Measurements from ENCODE around the gene SMURF2.

Gene SMURF2

DNA sequence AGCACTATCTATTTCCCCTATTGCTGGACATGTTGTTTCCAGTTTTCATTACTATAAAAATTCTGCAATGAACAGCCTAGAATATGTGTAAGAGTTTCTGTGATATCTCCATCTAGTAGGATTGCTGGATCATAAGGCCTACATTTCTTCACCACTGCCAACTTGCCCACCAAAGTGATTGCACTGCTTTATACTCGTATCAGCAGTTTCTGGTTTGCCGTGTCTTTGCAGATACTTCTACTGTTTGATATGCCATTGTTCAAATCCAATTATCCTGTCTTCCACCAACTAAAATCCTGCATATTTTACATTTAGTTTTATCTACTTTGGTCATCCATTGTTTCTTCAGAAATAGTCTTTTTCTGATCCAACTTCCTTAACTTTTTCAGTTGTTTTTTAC, 134.2 kb downstream of the SMURF2 start:
- no peak overlapping the region for H3K4me3 ChIP-seq (ENCODE audit: low read length)
- peaks cover 100% of the 10 kb centered on the region for H3K36me3 ChIP-seq (ENCODE audit: insufficient read depth, low read depth, low read length)
- no peaks in the 10 kb centered on the region for H3K27me3 ChIP-seq (ENCODE audit: insufficient read depth, low read length)
- no peaks in the 10 kb centered on the region for H3K9me3 ChIP-seq (ENCODE audit: insufficient read depth, low read depth, low read length)
- H3K4me1 ChIP-seq (ENCODE audit: insufficient read depth, low read length) = no peaks in the 10 kb centered on the region
- no peak overlapping the region for H3K9ac ChIP-seq (ENCODE audit: low read depth, low read length)
- no peak overlapping the region for H3K27ac ChIP-seq (ENCODE audit: low read length)

DNA sequence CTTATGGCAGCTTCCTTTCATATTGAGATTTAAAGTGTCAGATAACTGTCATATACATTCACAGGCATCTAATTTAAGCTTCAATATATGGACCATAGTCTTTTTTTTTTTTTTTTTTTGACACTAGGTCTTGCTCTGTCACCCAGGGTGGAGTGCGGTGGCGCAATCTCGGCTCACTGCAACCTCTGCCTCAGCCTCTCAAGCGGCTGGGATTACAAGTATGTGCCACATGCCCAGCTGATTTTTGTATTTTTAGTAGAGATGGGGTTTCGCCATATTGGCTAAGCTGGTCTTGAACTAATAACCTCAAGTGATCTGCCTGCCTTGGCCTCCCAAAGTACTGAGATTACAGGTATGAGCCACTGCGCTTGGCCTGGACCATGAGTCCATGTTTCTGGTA, 141.7 kb downstream of the SMURF2 start:
- Histone ChIP-seq H3K9me3 (ENCODE audit: insufficient read depth, low read depth, low read length) (no peaks in the 10 kb centered on the region), H3K36me3 (ENCODE audit: insufficient read depth, low read depth, low read length) (peaks cover 98% of the 10 kb centered on the region), H3K4me3 (ENCODE audit: low read length) (no peak overlapping the region), H3K27me3 (ENCODE audit: insufficient read depth, low read length) (no peaks in the 10 kb centered on the region), H3K4me1 (ENCODE audit: insufficient read depth, low read length) (no peaks in the 10 kb centered on the region), H3K27ac (ENCODE audit: low read length) (no peak overlapping the region), H3K9ac (ENCODE audit: low read depth, low read length) (no peak overlapping the region)

DNA sequence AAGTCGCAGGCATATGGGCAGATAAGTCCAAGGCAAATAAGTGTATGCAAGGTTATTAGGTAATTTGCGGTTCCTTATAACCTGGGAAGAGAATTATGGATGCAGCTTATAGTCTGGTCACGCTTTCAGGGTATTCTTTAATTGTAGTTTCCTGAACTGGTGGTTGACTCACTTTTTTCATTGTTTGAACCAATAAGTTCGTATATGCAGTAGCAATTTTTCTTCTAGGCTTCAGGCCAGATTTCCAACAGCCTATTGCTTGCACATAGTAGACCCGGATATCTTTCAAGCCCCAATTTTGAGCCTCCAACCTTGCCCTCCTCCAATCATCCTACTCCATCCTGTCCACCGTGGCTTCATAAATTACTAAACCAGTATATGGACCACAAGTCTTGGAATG, 142.5 kb downstream of the SMURF2 start:
- H3K36me3 ChIP-seq (ENCODE audit: insufficient read depth, low read depth, low read length) = peaks cover 98% of the 10 kb centered on the region
- no peak overlapping the region for H3K27ac ChIP-seq (ENCODE audit: low read length)
- H3K4me3 ChIP-seq (ENCODE audit: low read length) = no peak overlapping the region
- no peaks in the 10 kb centered on the region for H3K27me3 ChIP-seq (ENCODE audit: insufficient read depth, low read length)
- no peaks in the 10 kb centered on the region for H3K9me3 ChIP-seq (ENCODE audit: insufficient read depth, low read depth, low read length)
- no peaks in the 10 kb centered on the region for H3K4me1 ChIP-seq (ENCODE audit: insufficient read depth, low read length)
- H3K9ac ChIP-seq (ENCODE audit: low read depth, low read length) = no peak overlapping the region

DNA sequence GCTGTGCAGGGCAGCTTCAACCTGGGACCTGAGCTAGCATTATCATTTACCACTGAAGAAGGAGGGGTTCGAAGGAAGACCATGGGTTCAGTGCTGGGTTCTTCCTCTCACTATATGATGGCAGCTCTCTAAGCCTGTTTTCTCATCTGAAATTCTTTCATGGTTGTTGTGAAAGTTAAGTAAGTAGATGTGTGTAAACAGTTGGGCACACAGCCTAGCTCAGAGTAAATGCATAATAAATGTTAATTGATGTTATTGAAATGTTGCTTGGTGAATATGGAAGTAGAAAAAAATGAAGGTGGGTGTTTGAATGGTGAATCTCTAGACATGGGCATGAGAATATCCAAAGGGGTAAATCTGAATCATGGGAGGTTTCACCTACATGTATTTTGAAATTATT, 146.3 kb downstream of the SMURF2 start:
- H3K9me3 ChIP-seq (ENCODE audit: insufficient read depth, low read depth, low read length) = no peaks in the 10 kb centered on the region
- peaks cover 98% of the 10 kb centered on the region for H3K36me3 ChIP-seq (ENCODE audit: insufficient read depth, low read depth, low read length)
- no peaks in the 10 kb centered on the region for H3K27me3 ChIP-seq (ENCODE audit: insufficient read depth, low read length)
- no peaks in the 10 kb centered on the region for H3K4me1 ChIP-seq (ENCODE audit: insufficient read depth, low read length)
- no peak overlapping the region for H3K27ac ChIP-seq (ENCODE audit: low read length)
- no peak overlapping the region for H3K4me3 ChIP-seq (ENCODE audit: low read length)
- H3K9ac ChIP-seq (ENCODE audit: low read depth, low read length) = no peak overlapping the region

DNA sequence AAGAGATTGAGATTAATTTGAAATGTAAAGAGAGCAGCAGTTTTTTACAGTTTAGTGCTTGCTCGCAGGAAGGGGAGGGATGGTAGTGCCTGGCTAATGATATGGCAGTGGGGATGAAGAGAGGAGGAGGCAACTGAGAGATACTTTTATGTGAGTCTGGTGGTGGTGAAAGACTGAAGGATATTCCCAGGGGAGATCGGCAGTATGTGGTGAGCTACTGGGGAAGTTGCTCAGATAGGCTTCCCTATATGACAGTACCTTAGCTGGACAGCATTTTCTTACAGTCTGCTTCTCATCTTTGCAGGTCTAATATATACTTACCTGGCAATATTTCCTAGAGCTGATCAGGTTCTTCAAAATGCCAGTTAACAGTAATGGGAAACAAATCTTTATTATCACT, 146.7 kb downstream of the SMURF2 start:
- H3K4me1 ChIP-seq (ENCODE audit: insufficient read depth, low read length) = no peaks in the 10 kb centered on the region
- H3K36me3 ChIP-seq (ENCODE audit: insufficient read depth, low read depth, low read length) = peaks cover 98% of the 10 kb centered on the region
- H3K9ac ChIP-seq (ENCODE audit: low read depth, low read length) = no peak overlapping the region

DNA sequence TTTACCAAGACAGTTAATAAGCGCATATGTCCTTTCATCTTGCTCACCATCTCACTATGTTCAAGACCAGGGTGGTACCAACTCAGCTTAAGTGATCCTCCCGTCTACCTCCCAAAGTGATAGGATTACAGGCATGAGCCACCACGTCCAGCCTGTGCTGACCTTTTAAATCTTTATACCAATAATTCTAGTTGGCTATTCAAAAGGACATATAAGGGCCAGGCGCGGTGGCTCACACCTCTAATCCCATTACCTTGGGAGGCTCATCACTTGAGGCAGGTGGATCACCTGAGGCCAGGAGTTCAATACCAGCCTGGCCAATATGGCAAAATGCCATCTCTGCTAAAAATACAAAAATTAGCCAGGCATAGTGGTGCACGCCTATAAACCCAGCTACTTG, 152.9 kb downstream of the SMURF2 start:
- H3K27ac ChIP-seq (ENCODE audit: low read length) = no peak overlapping the region
- H3K36me3 ChIP-seq (ENCODE audit: insufficient read depth, low read depth, low read length) = peaks cover 66% of the 10 kb centered on the region
- H3K9ac ChIP-seq (ENCODE audit: low read depth, low read length) = no peak overlapping the region
- peaks cover 6% of the 10 kb centered on the region; the same call in 1 of the 2 replicates for H3K4me1 ChIP-seq (ENCODE audit: insufficient read depth, low read length)
- H3K27me3 ChIP-seq (ENCODE audit: insufficient read depth, low read length) = no peaks in the 10 kb centered on the region
- H3K4me3 ChIP-seq (ENCODE audit: low read length) = peak overlapping the region; percentile 8; the same call in 1 of the 2 replicates
- H3K9me3 ChIP-seq (ENCODE audit: insufficient read depth, low read depth, low read length) = no peaks in the 10 kb centered on the region; the same call in 1 of the 2 replicates

More for the DNA sequence above, 146.7 kb downstream of the SMURF2 start:
- Histone ChIP-seq H3K27me3 (ENCODE audit: insufficient read depth, low read length) (no peaks in the 10 kb centered on the region), H3K27ac (ENCODE audit: low read length) (no peak overlapping the region), H3K9me3 (ENCODE audit: insufficient read depth, low read depth, low read length) (no peaks in the 10 kb centered on the region), H3K4me3 (ENCODE audit: low read length) (no peak overlapping the region)

DNA sequence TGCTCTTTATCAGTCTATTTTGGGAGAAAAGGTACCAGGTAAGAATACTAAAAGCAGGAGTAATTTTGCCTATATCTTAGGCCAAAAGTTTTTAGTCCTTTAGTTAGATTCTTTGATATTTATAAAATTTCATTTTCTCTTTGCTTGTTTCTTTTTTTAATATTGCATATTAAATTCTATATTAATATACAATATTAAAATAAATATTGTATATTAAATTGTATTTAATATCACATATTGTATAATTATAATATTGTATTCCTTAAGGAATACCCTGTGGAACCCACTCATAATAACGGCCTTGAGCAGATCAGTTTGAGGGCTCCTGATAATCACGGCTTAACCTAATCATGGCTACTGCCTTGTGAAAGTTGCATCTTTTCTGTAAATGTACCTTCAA, 153.4 kb downstream of the SMURF2 start:
- Histone ChIP-seq H3K9me3 (ENCODE audit: insufficient read depth, low read depth, low read length) (no peaks in the 10 kb centered on the region; the same call in 1 of the 2 replicates), H3K9ac (ENCODE audit: low read depth, low read length) (0 out of 2 replicates have a peak overlapping the region, but pooled peaks have one; percentile 100), H3K36me3 (ENCODE audit: insufficient read depth, low read depth, low read length) (peaks cover 66% of the 10 kb centered on the region), H3K27ac (ENCODE audit: low read length) (no peak overlapping the region), H3K27me3 (ENCODE audit: insufficient read depth, low read length) (no peaks in the 10 kb centered on the region), H3K4me1 (ENCODE audit: insufficient read depth, low read length) (peaks cover 9% of the 10 kb centered on the region; the same call in 1 of the 2 replicates), H3K4me3 (ENCODE audit: low read length) (peak overlapping the region; percentile 100)

DNA sequence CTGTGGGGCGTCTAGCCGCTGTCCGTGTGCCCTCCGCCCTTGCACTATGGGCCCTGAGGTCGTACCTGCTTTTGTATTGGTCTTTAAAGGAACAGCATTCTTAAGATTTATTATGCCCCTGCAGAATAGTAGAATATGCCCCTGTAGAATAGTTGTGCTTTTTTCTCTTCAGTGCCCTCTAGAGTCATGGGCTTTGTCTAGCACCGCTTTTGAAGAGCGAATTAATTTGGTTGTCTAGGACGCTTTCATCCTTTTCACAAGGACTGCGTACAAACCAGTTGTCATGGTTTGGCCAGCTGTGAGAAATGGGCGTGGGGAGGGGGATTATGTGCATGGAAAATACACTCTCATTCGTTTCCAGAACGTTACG, 154.7 kb downstream of the SMURF2 start:
- Histone ChIP-seq H3K9me3 (ENCODE audit: insufficient read depth, low read depth, low read length) (no peaks in the 10 kb centered on the region; the same call in 1 of the 2 replicates), H3K27me3 (ENCODE audit: insufficient read depth, low read length) (no peaks in the 10 kb centered on the region), H3K4me1 (ENCODE audit: insufficient read depth, low read length) (peaks cover 9% of the 10 kb centered on the region; the same call in 1 of the 2 replicates), H3K9ac (ENCODE audit: low read depth, low read length) (peak overlapping the region; percentile 100), H3K4me3 (ENCODE audit: low read length) (peak overlapping the region; percentile 100), H3K27ac (ENCODE audit: low read length) (peak overlapping the region; percentile 16), H3K36me3 (ENCODE audit: insufficient read depth, low read depth, low read length) (peaks cover 66% of the 10 kb centered on the region)

DNA sequence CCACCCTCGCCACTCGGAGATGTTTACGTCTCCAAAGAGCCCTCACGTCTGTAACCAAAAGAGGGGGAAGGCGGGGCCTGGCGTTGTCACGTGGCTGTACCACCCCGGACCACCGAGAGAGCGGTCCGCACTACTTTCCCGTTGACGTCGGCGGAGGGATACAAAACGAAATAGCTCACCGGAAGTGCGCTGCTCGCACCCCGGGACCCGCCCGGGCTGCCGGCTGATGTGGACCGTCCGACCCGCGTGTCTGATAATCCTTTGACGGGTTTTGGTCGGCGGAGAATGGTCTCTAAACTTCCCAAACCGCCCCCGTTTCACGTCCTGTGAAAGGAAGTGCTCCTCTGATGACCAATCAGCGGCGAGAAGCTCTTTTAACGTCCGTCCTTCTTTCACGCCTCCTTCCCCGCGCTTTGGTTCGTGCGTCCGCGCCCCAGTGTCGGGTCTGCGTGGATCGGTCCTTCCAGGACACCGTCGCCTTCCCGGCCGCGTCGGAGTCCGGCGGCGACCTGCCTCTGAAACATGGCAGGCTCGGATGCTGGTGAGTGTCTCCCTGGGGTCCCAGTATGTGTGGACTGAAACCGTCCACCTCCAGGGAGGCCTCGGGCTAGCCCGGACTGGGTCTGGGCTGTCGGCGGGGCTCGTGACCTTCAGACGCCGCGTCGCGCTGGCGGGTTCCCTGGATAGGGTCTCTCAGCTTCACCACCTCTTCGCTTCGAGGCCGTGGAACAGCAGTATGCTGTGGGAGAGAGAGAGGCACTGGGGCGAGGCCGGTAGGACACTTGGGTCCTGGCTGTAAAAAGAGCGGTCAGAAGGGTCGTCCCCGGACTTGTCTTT, 155.3 kb downstream of the SMURF2 start, which contains the start of gene CEP95:
Gene CEP95, plus strand, starts transcription at position 402 of the 837 bp plus-strand sequence. Its CDS starts 121 bp downstream, at position 523.
- no peaks in the 10 kb centered on the region for H3K27me3 ChIP-seq (ENCODE audit: insufficient read depth, low read length)
- peak within 1 kb of the TSS; percentile 97 for H3K27ac ChIP-seq (ENCODE audit: low read length)
- H3K9me3 ChIP-seq (ENCODE audit: insufficient read depth, low read depth, low read length) = no peaks in the 10 kb centered on the region; the same call in 1 of the 2 replicates
- peaks cover 66% of the 10 kb centered on the region for H3K36me3 ChIP-seq (ENCODE audit: insufficient read depth, low read depth, low read length)
- peaks cover 9% of the 10 kb centered on the region; the same call in 1 of the 2 replicates for H3K4me1 ChIP-seq (ENCODE audit: insufficient read depth, low read length)
- H3K4me3 ChIP-seq (ENCODE audit: low read length) = peak within 1 kb of the TSS; percentile 100
- H3K9ac ChIP-seq (ENCODE audit: low read depth, low read length) = peak within 1 kb of the TSS; percentile 100

DNA sequence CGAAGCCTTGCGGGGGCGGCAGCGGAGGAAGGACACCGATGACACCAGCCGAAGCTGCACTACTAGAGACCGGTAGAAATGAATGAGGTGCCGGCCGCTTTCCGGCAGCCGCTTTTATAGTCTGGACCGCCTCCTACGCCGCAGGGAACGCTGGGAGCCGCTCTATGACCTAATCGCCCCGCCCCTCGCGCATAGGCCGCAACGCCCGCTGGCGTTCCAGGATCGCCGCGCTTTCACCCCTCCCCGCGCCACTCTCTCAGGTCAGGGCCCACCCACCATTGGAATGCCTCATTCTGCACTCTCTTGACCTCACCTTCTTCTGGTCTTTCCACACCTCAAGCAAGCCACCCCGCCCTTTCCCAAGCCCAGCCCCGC, 155.9 kb downstream of the SMURF2 start, which contains the start of gene DDX5:
Gene DDX5, minus strand, starts transcription at position 89 of the 375 bp plus-strand sequence. CDS start 170 bp downstream, outside the sequence.
- Histone ChIP-seq H3K4me1 (ENCODE audit: insufficient read depth, low read length) (peaks cover 9% of the 10 kb centered on the region; the same call in 1 of the 2 replicates), H3K9ac (ENCODE audit: low read depth, low read length) (peak within 1 kb of the TSS; percentile 100), H3K36me3 (ENCODE audit: insufficient read depth, low read depth, low read length) (peaks cover 66% of the 10 kb centered on the region), H3K27me3 (ENCODE audit: insufficient read depth, low read length) (no peaks in the 10 kb centered on the region), H3K9me3 (ENCODE audit: insufficient read depth, low read depth, low read length) (no peaks in the 10 kb centered on the region; the same call in 1 of the 2 replicates), H3K27ac (ENCODE audit: low read length) (peak within 1 kb of the TSS; percentile 97), H3K4me3 (ENCODE audit: low read length) (peak within 1 kb of the TSS; percentile 100)

DNA sequence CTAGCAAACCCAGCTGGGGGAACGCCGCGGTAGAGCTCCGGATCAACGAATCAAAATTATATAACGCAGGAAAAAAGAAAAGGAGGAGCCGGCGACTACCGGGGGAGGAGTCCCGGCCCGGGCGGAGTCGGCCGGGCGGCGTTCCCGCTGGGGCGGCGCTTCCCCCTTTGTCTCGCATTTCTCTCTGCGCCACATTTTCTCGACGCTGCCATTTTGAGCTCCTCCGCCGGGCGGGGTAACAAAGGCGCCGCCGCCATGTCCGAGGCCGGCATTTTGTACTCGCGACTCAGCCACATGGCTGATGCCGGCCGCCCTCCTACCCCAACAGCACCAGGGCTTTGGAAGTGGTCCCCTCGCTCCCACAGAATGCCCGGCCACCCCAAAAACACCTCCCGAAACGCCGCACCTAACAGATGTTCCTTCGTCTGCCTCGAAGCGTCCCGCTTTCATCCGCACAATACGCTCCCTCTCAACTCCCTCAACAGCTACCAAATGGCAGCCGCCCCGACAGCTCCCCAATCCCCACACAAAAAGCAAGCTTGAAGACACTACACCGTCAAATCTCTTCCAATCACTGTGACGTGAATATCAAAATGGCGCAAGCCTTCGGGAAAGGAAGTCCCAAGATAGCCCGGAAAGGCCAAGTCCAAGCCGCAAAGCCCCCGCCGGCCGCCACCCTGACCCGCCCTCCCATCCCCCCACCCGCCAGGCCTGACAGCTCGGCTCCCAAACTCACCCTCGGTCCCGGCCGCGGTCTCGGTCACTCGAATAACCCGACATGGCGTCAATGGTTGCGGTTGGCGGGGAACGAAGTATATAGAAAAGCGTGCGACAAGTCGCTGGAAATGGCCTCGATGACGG, 156.5 kb downstream of the SMURF2 start:
- H3K36me3 ChIP-seq (ENCODE audit: insufficient read depth, low read depth, low read length) = peaks cover 66% of the 10 kb centered on the region
- H3K27ac ChIP-seq (ENCODE audit: low read length) = peak overlapping the region; percentile 97
- no peaks in the 10 kb centered on the region; the same call in 1 of the 2 replicates for H3K9me3 ChIP-seq (ENCODE audit: insufficient read depth, low read depth, low read length)
- peak overlapping the region; percentile 100 for H3K9ac ChIP-seq (ENCODE audit: low read depth, low read length)
- peaks cover 9% of the 10 kb centered on the region; the same call in 1 of the 2 replicates for H3K4me1 ChIP-seq (ENCODE audit: insufficient read depth, low read length)
- H3K4me3 ChIP-seq (ENCODE audit: low read length) = peak overlapping the region; percentile 100
- no peaks in the 10 kb centered on the region for H3K27me3 ChIP-seq (ENCODE audit: insufficient read depth, low read length)
